ENCODE measurements around the gene GNAL. TPM values are rescaled to one million over a fixed set of nuclear protein-coding genes. Genes with fewer than 3 reads are reported as not detected.

The GNAL gene
- total RNA-seq, 4 donors from 2014 or later, result 22.8 to 30.4 (median 26.5) TPM

- TF ChIP-seq POLR2A (IDR thresholded peaks at IDR 0.05) (no peak), CTCF (IDR thresholded peaks at IDR 0.05) (no peak)
- H3K9me3 ChIP-seq, result no peaks in the 10 kb centered on the region
- no peaks in the 10 kb centered on the region for H3K4me1 ChIP-seq
- 49 to 71% methylated on average over 10 of the region's 10 CpGs for WGBS, 2 donors
- intact Hi-C loops (cut with DNase I), result no loop called here
- H3K27ac ChIP-seq, result no peak overlapping the region
- H3K27me3 ChIP-seq, result no peaks in the 10 kb centered on the region
- DNase-seq, result no peak
- no peak overlapping the region for H3K4me3 ChIP-seq (replicated peaks in 1 of 3)
- H3K36me3 ChIP-seq, result no peaks in the 10 kb centered on the region
Measured at GRCh38 chr18:11668441-11669169, 20.5 kb upstream of the GNAL start.

DNA sequence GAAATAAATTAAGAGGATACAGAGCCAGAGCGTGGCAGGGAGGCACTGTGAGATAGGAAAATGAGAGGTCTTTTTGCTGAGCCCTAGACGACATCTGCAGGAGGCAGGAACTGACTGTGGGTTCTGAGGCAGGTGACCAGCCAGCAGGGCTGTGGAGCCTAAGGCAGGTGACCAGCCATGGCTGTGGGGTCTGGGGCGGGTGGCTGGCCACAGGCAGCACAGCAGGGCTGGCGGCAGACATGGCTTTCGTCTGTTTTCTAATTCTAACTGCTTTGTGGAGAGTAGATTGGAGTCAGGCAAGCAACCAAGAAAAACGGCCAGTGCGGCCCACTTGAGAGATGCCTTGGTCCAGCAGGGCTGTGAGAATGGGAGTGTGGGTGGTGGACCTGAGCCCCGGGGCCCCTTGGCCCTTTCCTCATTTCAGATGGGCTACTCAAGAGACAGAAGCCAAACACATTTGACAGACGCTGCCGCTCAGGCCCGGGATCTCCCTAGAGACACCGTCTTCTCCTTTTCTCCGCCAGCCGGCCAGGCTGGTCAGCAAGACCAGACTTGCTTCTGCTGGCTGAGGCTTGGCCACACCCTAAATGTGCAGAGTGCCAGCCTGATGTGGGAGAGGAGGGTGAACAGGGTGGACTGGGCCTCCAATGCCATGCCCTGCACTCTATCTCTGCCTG is 19.7 kb upstream of the GNAL start:
- no peak for TF ChIP-seq CTCF (IDR thresholded peaks at IDR 0.05)
- no peak for TF ChIP-seq POLR2A (IDR thresholded peaks at IDR 0.05)
- no peaks in the 10 kb centered on the region for H3K4me1 ChIP-seq
- 72 to 77% methylated on average over 12 to 14 of the region's 14 CpGs for WGBS, 2 donors
- H3K4me3 ChIP-seq (replicated peaks in 1 of 3), result no peak overlapping the region
- H3K27me3 ChIP-seq, result no peaks in the 10 kb centered on the region
- H3K27ac ChIP-seq, result no peak overlapping the region
- no peaks in the 10 kb centered on the region for H3K9me3 ChIP-seq
- DNase-seq, result peak in 1 of 2 donors; percentile 10
- no peaks in the 10 kb centered on the region for H3K36me3 ChIP-seq
- intact Hi-C loops (cut with DNase I), result no loop called here

- Histone ChIP-seq H3K27ac (no peak overlapping the region), H3K4me3 (replicated peaks in 1 of 3) (no peak overlapping the region), H3K4me1 (no peaks in the 10 kb centered on the region), H3K27me3 (no peaks in the 10 kb centered on the region), H3K36me3 (no peaks in the 10 kb centered on the region), H3K9me3 (no peaks in the 10 kb centered on the region)
- DNase-seq, result no peak
- 79 to 81% methylated on average over 10 of the region's 10 CpGs for WGBS, 2 donors
- intact Hi-C loops (cut with DNase I), result no loop called here
- TF ChIP-seq CTCF (IDR thresholded peaks at IDR 0.05) (no peak), POLR2A (IDR thresholded peaks at IDR 0.05) (no peak)
Measured at GRCh38 chr18:11669948-11670275, 19.2 kb upstream of the GNAL start.

DNA sequence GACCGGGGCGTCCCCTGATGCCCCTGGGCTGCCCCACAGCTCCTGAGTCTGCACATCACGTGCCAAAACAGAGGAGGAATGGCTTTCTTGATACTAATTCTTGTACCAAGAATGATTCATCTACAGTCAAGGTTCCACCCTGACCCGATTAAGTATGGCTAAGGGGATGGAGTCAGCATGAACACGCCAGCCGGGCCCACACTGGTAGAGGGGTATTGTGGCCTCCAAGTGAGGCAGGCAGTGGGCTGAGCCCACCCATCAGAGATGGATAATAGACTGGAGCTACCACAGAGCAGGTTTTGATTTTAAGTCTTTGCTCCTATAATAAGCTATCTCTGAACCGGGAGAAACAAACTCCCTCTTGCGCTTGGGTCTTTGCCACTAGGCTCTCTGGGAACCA is 17.9 kb upstream of the GNAL start:
- DNase-seq, result no peak
- WGBS, 2 donors, result 93 to 94% methylated on average over 7 to 8 of the region's 8 CpGs
- intact Hi-C loops (cut with DNase I), result no loop called here
- Histone ChIP-seq H3K9me3 (no peaks in the 10 kb centered on the region), H3K36me3 (no peaks in the 10 kb centered on the region), H3K4me3 (replicated peaks in 1 of 3) (no peak overlapping the region), H3K27ac (no peak overlapping the region), H3K4me1 (no peaks in the 10 kb centered on the region), H3K27me3 (no peaks in the 10 kb centered on the region)
- TF ChIP-seq CTCF (IDR thresholded peaks at IDR 0.05), result no peak
- TF ChIP-seq POLR2A (IDR thresholded peaks at IDR 0.05), result no peak

GRCh38 chr18:11672198-11672597 is 16.9 kb upstream of the GNAL start:
- Histone ChIP-seq H3K27me3 (no peaks in the 10 kb centered on the region), H3K4me3 (replicated peaks in 1 of 3) (no peak overlapping the region), H3K9me3 (no peaks in the 10 kb centered on the region), H3K4me1 (no peaks in the 10 kb centered on the region), H3K27ac (no peak overlapping the region), H3K36me3 (no peaks in the 10 kb centered on the region)
- TF ChIP-seq CTCF (IDR thresholded peaks at IDR 0.05) (no peak), POLR2A (IDR thresholded peaks at IDR 0.05) (no peak)
- no peak for DNase-seq
- WGBS, 2 donors, result 97 to 98% methylated on average over 5 to 8 of the region's 8 CpGs
- intact Hi-C loops (cut with DNase I), result no loop called here

Measured in thyroid gland (tissue), 4 donors.